Caco-2 (cell line): Measurements from ENCODE around the gene KIRREL3. TPM values are rescaled to one million over a fixed set of nuclear protein-coding genes. Genes with fewer than 3 reads are reported as not detected.

ENCODE experiments used
- BruUV-seq: library from RNA; stranded (reverse); fragments of 400-500 nt; replicated peaks from 2 replicates; lab custom pipeline; 2021; lab: Mats Ljungman, UMichigan
- CTCF ChIA-PET: fragments of 300-600 bp; sonication (Branson Sonifier 250); formaldehyde crosslinking; loops from one replicate; lab custom pipeline; 2022; ENCODE audit warnings: antibody characterized with exemption; lab: Charles Lee
- POLR2A ChIA-PET: fragments of 300-600 bp; sonication (Branson Sonifier 250); formaldehyde crosslinking; loops from one replicate; lab custom pipeline; 2022; ENCODE audit warnings: antibody characterized with exemption; lab: Charles Lee
- DNase-seq, 2 experiments: peaks; one replicate each; pipeline versions ENCODE4 v3.0.0 to v3.0.0-alpha.2; 2020 to 2022
- H3K27me3 ChIP-seq: replicated peaks from 2 replicates; pipeline ENCODE4 v1.6.0; 2011; ENCODE audit warnings: low read length; ENCODE audit not compliant: control insufficient read depth, insufficient read depth
- H3K36me3 ChIP-seq: 2 replicates; pipeline ENCODE4 v1.5.1; 2011; ENCODE audit warnings: low read length; ENCODE audit not compliant: control insufficient read depth, insufficient read depth
- H3K4me1 ChIP-seq: fragments of 250-450 bp; sonication (Bioruptor Pico); 2 replicates; pipeline ENCODE4 v1.5.1; 2020; ENCODE audit warnings: mild to moderate bottlenecking
- H3K4me3 ChIP-seq: 2 replicates; pipeline ENCODE4 v1.5.1; 2011; ENCODE audit warnings: low read depth, mild to moderate bottlenecking, control low read depth, low read length
- H3K9me3 ChIP-seq: fragments of 250-450 bp; sonication (Bioruptor Pico); 2 replicates; pipeline ENCODE4 v1.5.1; 2020; ENCODE audit warnings: mild to moderate bottlenecking, moderate library complexity
- H3K27ac Mint-ChIP-seq: one replicate; pipeline ENCODE4 v1.8.0; 2022; ENCODE audit warnings: mixed read lengths; ENCODE audit not compliant: unreplicated experiment
- H3K27me3 Mint-ChIP-seq: one replicate; pipeline ENCODE4 v1.8.0; 2022; ENCODE audit warnings: mixed read lengths; ENCODE audit not compliant: insufficient read depth, unreplicated experiment
- H3K36me3 Mint-ChIP-seq: one replicate; pipeline ENCODE4 v1.8.0; 2022; ENCODE audit warnings: mild to moderate bottlenecking, mixed read lengths; ENCODE audit not compliant: insufficient read depth, unreplicated experiment
- H3K4me1 Mint-ChIP-seq: one replicate; pipeline ENCODE4 v1.8.0; 2022; ENCODE audit warnings: low read depth, mixed read lengths; ENCODE audit not compliant: unreplicated experiment
- H3K4me3 Mint-ChIP-seq: one replicate; pipeline ENCODE4 v1.8.0; 2022; ENCODE audit warnings: mild to moderate bottlenecking, moderate library complexity, mixed read lengths; ENCODE audit not compliant: unreplicated experiment
- H3K9me3 Mint-ChIP-seq: one replicate; pipeline ENCODE4 v1.8.0; 2022; ENCODE audit warnings: mixed read lengths; ENCODE audit not compliant: unreplicated experiment
- CTCF ChIP-seq, 2 experiments: fragments of 200-600 bp in 1 of 2; IDR thresholded peaks; 1 replicate in 1 of 2; 2 replicates in 1 of 2; pipeline versions ENCODE4 v1.5.1 to v1.8.0; 2011 to 2022; ENCODE audit warnings: antibody characterized with exemption in 1 of 2, control low read depth in 1 of 2, inconsistent platforms in 1 of 2, low read depth in 1 of 2, low read length in 1 of 2, mild to moderate bottlenecking in 1 of 2, moderate library complexity in 1 of 2; ENCODE audit not compliant: insufficient read depth in 1 of 2, severe bottlenecking in 1 of 2, unreplicated experiment in 1 of 2
- intact Hi-C: fragments of 100-400 bp; cut with micrococcal nuclease; formaldehyde crosslinking; loops from one replicate; pipeline ENCODE4 v1.10.0; 2022; ENCODE audit not compliant: unreplicated experiment
- total RNA-seq: library from RNA; stranded (reverse); gene quantifications from 2 replicates; pipeline ENCODE4 v1.2.3, GENCODE V29; 2022

Gene KIRREL3
- total RNA-seq, 1 experiment from 2014 or later, result not detected

DNA sequence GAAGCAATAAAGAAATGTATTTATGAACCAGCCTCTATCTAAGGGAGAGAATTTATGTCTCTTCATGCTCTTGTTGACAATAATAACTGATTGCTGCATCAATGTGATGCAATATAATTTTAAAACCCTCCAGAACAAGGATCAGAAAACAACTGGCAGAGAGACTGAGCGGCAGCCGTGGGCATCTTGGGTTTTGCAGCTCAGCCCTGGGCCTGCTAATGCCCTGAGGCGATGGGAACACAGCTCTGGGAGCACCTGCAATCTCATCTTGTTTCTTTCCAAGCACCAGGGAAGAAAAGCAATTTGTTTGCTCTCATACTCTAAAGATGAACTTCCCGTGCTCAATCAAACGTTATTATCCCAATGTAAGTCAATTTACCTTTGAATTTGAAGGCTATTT lies 399.4 kb downstream of the KIRREL3 start:
- POLR2A ChIA-PET, result no interaction called here
- no peak overlapping the region for H3K27ac Mint-ChIP-seq

DNA sequence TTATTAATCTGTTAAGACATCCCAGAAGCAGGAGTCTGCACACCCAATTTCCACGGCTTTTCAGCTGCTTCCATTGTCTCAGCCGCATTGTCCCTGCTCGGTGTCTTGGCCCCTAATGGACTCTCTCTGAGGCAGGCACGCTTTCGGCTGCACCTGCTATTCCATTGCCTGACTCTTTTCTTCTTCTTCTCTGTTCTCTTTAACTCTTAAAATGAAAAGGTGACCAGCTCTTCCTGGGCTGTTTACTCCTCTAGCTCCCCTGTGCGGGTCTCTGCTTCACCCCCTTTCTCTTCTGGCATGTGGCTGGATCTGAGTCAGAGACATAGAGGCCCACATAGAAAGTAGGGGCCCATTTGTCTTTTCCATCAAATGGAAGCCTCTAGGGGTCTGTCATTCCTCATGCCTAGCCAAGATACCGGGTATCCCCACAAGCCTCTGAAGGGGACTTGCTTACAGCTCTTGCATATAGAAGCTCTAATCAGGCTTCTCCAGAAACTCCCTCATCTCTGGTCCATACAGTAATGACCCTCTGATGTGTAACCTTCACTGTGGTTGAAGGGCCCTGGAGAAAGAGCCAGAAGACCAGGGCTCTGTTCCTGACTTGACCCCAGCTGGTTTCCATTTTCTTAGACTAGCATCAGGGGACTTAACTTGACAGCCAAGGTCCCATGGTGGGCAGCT lies 401.2 kb downstream of the KIRREL3 start:
- H3K27me3 ChIP-seq, result peaks cover 8% of the 10 kb centered on the region

More for the DNA sequence above, 399.4 kb downstream of the KIRREL3 start:
- H3K9me3 Mint-ChIP-seq, result no peaks in the 10 kb centered on the region
- Histone ChIP-seq H3K9me3 (no peaks in the 10 kb centered on the region), H3K27me3 (peaks cover 8% of the 10 kb centered on the region), H3K4me3 (no peak overlapping the region), H3K4me1 (no peaks in the 10 kb centered on the region), H3K36me3 (no peaks in the 10 kb centered on the region)
- CTCF ChIA-PET, result no interaction called here
- H3K36me3 Mint-ChIP-seq, result no peaks in the 10 kb centered on the region
- no peaks in the 10 kb centered on the region for H3K4me1 Mint-ChIP-seq
- H3K27me3 Mint-ChIP-seq, result peaks cover 26% of the 10 kb centered on the region
- no TSS peak for BruUV-seq
- intact Hi-C loops, result loop anchor here (10.0 kb wide), 1 partner anchor 286 kb away; no protein-coding TSS in a partner anchor
- DNase-seq, result no peak
- TF ChIP-seq CTCF (IDR thresholded peaks at IDR 0.05; ENCODE audit: insufficient read depth in 1 of 2, low read depth in 1 of 2, low read length in 1 of 2, severe bottlenecking in 1 of 2, unreplicated experiment in 1 of 2), result no peak
- no peak overlapping the region for H3K4me3 Mint-ChIP-seq

More for the DNA sequence above, 401.2 kb downstream of the KIRREL3 start:
- POLR2A ChIA-PET, result no interaction called here
- no peaks in the 10 kb centered on the region for H3K36me3 Mint-ChIP-seq
- Histone ChIP-seq H3K4me3 (no peak overlapping the region), H3K4me1 (no peaks in the 10 kb centered on the region), H3K36me3 (no peaks in the 10 kb centered on the region), H3K9me3 (no peaks in the 10 kb centered on the region)
- peaks cover 30% of the 10 kb centered on the region for H3K27me3 Mint-ChIP-seq
- H3K27ac Mint-ChIP-seq, result no peak overlapping the region
- no TSS peak for BruUV-seq
- H3K4me3 Mint-ChIP-seq, result no peak overlapping the region
- intact Hi-C loops, result no loop called here
- DNase-seq, result no peak
- H3K9me3 Mint-ChIP-seq, result no peaks in the 10 kb centered on the region
- CTCF ChIA-PET, result no interaction called here
- TF ChIP-seq CTCF (IDR thresholded peaks at IDR 0.05; ENCODE audit: insufficient read depth in 1 of 2, low read depth in 1 of 2, low read length in 1 of 2, severe bottlenecking in 1 of 2, unreplicated experiment in 1 of 2), result no peak
- H3K4me1 Mint-ChIP-seq, result no peaks in the 10 kb centered on the region
